NCI-H526 (cell line): Measurements from ENCODE around the gene IP6K2.
"Not testable (repeated sequence)": the region's sequence is repeated elsewhere in the genome, so short reads cannot be mapped to it uniquely, and the experiment has no call there.

Source experiments
- DNase-seq, 2 experiments: peaks; one replicate each; lab custom pipeline; 2025; lab: John Stamatoyannopoulos, UW

The IP6K2 gene, protein sequence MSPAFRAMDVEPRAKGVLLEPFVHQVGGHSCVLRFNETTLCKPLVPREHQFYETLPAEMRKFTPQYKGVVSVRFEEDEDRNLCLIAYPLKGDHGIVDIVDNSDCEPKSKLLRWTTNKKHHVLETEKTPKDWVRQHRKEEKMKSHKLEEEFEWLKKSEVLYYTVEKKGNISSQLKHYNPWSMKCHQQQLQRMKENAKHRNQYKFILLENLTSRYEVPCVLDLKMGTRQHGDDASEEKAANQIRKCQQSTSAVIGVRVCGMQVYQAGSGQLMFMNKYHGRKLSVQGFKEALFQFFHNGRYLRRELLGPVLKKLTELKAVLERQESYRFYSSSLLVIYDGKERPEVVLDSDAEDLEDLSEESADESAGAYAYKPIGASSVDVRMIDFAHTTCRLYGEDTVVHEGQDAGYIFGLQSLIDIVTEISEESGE

DNA sequence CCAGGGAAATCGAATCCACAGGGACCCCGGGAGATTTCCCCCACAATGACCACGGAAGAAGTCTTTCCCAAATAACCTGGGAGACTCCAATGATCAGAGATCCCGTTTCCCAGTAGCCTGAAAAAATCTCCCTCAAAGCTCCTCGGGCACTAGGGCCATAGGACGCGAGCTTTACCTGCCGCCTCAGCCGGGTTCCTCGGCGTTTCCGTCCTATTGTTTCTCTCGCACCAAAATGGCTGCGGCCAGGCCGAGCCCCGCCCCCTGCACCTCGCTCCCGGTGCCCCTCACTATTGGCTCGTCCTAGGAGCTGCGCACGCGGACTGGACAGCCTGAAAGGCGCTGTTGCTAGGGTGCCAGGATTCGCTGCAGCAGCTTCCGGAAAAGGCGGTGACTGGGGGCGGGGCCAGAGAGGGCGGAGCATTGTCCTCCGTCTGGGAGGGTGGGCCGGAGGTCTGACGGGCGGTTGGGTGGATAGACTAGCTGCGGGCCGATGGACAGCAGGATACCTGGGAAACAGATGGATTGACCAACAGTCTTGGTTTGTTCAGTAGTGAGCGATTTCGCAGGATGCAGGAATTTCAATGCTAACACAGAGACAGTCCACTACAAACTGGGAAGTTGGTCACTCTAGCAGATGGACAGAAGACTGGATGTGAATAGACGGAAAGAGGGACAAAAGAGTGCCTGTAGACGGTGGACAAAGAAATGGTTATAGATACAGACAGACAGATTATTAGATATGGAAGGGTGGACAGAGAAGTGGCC is at the start of gene IP6K2:
Gene IP6K2 (minus strand): TSS at position 240 of the 765 bp plus-strand sequence. CDS start 21,930 bp downstream, outside the sequence.
- peak; percentile 95 to 99 for DNase-seq

DNA sequence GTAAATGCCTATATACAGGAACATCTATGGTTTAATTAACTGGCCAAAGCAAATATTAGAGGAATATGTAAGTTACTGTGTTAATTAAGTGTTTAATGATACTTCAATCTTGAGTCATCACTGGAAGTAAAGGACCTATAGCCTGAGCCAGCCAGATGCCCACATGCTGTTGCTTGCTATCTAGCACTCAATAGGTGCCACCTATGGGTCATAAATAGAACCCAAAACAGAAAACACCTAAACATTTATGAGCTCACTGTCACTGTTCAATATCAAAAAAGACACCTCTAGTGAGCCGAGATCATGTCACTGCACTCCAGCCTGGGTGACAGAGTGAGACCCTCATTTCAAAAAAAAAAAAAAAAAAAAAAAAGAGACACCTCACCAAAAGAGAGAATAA is 48.4 kb upstream of the IP6K2 start:
- DNase-seq: peak in 1 of 2 experiments; percentile 22

DNA sequence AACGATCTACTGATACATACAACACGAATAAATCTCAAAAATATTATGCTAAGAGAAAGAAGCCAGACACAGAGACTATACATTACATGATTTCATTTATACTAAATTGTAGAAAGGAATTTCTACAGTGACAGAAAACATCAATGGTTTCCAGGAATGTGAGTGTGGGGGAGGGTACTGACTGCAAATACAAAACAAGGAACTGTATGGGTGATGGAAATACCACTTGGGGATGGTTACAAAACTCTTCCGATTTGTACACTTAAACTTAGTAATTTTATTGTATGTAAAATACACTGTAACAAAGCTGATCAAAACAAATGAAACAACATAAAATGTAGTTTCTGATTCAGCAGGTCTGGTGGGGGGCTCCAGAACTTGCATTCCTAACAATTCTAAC is 45.8 kb upstream of the IP6K2 start:
- no peak for DNase-seq

DNA sequence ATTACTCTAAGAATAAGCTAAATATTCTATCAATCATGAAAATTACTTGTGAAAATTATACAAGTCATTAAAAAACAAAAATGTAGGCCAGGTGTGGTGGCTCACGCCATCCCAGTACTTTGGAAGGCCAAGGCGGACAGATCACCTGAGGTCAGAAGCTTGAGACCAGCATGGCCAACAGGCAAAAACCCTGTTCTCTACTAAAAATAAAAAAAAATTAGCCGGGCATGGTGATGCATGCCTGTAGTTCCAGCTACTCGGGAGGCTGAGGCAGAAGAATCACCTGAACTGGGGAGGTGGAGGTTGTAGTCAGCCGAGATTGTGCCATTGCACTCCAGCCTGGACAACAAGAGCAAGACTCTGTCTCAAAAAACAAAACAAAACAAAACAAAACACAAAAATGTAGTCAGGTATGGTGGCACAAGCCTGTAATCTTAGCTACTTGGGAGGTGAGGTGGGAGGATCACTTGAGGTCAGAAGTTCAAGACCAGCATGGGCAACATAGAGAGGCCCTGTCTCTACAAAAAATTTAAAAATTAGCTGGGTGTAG is 43.0 kb upstream of the IP6K2 start:
- not testable (repeated sequence) for DNase-seq

DNA sequence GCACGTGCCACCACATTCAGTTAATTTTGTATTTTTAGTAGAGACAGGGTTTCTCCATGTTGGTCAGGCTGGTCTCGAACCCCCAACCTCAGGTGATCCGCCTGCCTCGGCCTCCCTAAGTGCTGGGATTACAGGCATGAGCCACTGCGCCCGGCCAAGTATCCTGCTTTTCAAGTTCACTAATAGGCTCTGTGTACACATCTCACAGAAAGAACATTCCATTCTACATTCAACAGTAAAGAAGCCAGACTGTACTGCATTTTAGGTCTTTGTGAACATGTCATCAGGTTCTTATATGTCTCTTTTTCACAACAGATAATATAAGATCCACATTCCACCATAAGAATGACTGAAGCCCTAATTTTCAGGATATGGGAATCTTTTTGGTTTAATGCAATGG is 42.5 kb upstream of the IP6K2 start:
- not testable (repeated sequence) for DNase-seq

GRCh38 chr3:48759071-48759470 is 42.0 kb upstream of the IP6K2 start:
- no peak for DNase-seq

GRCh38 chr3:48756640-48757039 is 39.6 kb upstream of the IP6K2 start:
- no peak for DNase-seq

GRCh38 chr3:48750856-48751255 is 33.8 kb upstream of the IP6K2 start:
- DNase-seq: no peak

DNA sequence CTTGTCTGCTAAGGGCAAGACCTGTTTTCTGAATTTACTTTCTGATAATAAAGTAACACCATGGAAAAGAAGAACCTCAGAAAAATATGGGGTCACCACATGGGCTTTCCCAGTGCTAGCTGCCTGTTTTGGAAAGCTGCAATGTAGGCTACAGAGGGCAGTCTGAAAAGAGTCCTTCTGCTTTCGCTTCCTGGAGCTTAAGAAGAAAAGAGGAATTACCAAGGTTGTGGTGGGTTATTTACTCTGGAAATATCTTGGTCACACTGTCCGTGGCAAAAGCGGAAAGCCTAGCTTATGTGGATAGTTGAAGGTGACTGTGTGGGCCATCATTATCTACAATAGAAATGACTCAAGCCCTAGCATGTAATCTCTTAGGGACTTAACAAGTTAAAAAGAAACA is 31.7 kb upstream of the IP6K2 start:
- DNase-seq: no peak

GRCh38 chr3:48747706-48748105 is 30.7 kb upstream of the IP6K2 start:
- peak in 1 of 2 experiments; percentile 3 for DNase-seq

GRCh38 chr3:48747015-48747615 is 30.1 kb upstream of the IP6K2 start:
- peak in 1 of 2 experiments; percentile 18 for DNase-seq

GRCh38 chr3:48743773-48744172 is 26.8 kb upstream of the IP6K2 start:
- DNase-seq: no peak

DNA sequence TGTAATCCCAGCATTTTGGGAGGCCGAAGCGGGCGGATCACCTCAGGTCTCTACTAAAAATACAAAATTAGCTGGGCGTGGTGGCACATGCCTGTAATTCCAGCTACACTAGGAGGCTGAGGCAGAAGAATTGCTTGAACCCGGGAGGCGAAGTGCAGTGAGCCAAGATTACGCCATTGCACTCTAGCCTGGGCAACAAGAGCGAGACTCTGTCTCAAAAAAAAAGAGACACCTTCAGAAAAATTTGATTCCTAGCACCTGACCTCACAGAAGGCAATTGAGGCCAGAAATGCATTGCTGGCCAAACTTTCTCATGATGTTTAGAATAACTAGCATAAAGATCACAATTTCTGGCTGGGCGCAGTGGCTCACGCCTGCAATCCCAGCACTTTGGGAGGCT is 24.2 kb upstream of the IP6K2 start:
- DNase-seq: not testable (repeated sequence)

DNA sequence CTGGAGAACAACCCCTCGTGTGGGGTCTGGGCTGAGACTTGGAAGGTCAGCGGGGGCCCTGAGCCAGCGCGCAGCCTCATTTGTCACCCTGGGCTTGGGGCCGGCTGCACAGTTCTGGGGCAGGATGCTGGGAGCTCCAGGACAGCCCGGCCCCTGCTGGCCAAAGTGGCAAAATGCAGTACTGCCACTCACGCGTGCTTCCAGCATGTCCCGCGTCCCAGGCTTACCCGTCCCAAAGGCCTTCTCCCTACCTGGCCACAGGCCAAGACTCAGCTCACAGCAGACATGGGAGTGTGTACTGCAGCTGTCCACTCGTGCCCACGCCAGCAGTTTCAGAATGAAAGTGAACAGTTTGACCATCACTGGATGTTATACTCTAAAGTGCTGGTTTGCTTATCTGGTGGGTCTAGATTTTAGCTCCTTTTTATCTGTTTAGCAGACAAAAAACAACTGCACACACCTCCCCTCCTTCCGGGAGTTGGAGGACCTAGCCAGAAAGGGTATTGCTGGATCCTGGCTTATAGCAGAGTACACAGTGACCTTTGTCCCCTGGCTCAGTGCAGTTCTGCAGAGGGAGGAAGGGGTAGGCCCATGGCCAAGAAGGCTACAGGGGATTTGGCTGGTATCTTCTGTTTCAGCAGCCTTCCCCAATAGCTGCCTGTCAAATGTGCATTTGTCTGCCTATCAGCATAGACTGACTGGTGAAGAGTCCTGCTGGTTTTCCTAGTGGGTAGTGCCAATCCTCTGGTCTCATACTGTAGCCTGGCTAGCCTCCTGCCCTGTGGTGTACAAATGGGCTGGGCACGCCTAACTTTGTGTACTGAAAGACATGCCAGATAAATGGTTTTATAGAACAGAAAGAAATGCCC is 23.2 kb upstream of the IP6K2 start:
- peak; percentile 39 to 87 for DNase-seq

DNA sequence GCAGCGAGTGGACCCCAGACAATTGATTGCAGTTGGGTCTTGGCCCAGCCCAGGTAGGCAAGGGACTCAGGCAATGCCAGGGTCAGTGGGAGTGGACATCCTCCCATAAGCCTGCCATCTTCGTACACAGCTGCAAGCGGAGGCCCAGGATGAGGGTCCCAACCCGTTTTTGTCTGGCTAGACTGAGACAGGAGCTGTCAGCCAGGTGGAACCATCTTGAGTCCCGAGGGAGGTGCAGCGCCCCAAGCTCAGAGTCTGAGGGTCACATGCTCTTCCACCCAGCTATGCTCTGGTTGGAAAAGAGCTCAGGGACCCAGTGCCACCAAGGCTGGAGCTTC is 22.6 kb upstream of the IP6K2 start:
- no peak for DNase-seq

DNA sequence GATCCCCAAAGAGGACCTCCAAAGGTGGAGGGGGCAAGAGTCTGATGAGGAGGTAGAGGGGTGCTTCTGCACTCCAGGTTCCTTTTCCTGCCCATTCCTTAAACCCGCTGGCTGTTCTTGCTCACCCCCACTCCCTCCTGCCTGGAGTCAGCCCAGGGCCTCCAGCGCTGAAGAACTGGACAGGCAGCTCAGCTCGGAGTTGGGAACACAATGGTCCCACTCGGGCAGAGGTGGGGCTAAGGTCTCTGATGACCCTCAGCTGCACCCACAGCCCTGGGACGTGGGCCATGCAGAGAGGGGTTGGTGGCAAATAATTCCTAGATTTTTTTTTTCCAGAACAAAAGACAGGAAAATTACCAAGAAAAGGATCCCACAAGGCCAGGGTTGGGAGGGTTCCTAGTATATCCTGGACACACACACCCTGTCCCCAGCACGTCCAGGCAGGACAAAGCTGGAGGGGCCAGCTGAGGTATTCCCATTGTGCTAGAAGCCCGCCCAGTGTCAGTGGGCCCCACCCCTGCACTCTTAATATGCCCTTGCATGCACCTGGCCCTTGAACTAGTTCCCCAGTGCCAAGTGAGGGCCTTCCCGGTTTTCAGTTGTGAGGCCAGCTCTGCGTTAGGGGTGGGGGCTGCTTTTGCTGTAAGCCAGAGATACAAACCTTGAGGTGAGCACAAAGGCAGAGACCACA is 22.1 kb upstream of the IP6K2 start:
- DNase-seq: no peak

- no peak for DNase-seq
Measured at GRCh38 chr3:48738144-48738536, 21.1 kb upstream of the IP6K2 start.

- DNase-seq: not testable (repeated sequence)
Measured at GRCh38 chr3:48735075-48735767, 18.2 kb upstream of the IP6K2 start.

DNA sequence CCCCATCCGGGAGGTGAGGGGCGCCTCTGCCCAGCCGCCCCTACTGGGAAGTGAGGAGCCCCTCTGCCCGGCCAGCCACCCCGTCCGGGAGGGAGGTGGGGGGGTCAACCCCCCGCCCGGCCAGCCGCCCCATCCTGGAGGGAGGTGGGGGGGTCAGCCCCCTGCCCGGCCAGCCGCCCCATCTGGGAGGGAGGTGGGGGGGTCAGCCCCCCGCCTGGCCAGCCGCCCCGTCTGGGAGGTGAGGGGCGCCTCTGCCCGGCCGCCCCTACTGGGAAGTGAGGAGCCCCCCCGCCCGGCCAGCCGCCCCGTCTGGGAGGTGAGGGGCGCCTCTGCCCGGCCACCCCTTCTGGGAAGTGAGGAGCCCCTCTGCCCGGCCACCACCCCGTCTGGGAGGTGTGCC is 17.5 kb upstream of the IP6K2 start:
- not testable (repeated sequence) for DNase-seq
